K562 (cell line): Measurements from ENCODE around the gene CYP2R1. TPM values are rescaled to one million over a fixed set of nuclear protein-coding genes. Genes with fewer than 3 reads are reported as not detected.

Experiments
- ATAC-seq: fragments of 200-7000 bp; cut with Tn5 transposase; 3 replicates; pipeline ENCODE4 v1.9.1; 2020; ENCODE audit warnings: moderate library complexity
- BruUV-seq: library from RNA; stranded (reverse); fragments of 400-500 nt; replicated peaks from 2 replicates; lab custom pipeline; 2021; lab: Mats Ljungman, UMichigan
- CTCF ChIA-PET: fragments of 300-600 bp; formaldehyde crosslinking; extraction: SDS; loops from one replicate; lab custom pipeline; 2021; ENCODE audit warnings: low intra/inter-chr PET ratio; lab: Yijun Ruan, JAX
- POLR2A ChIA-PET: fragments of 300-600, 350-650 bp; sonication (Branson Sonifier 250); formaldehyde crosslinking; extraction: SDS; loops from one replicate; lab custom pipeline; 2021; ENCODE audit warnings: antibody characterized with exemption, inconsistent platforms; lab: Yijun Ruan, JAX
- DNase-seq, 4 experiments: peaks; one replicate each; pipeline versions ENCODE4 v3.0.0 to v3.0.0-alpha.2; 2011 to 2018; ENCODE audit warnings: low spot score in 3 of 4, mixed read lengths in 3 of 4; ENCODE audit errors: extremely low read depth in 1 of 4
- FAIRE-seq: peaks from 2 replicates; lab custom pipeline; 2011; peaks lifted over from hg19 to GRCh38; lab: Jason Lieb, UNC
- H2AFZ ChIP-seq: 2 replicates; pipeline ENCODE4 v1.6.0; 2011; ENCODE audit warnings: low read depth, low read length, control low read depth, inconsistent platforms
- H3K27ac ChIP-seq: fragments of 200-600 bp; 3 replicates; pipeline ENCODE4 v1.8.0; 2011; ENCODE audit warnings: low read depth, mild to moderate bottlenecking, control low read depth, inconsistent platforms, low read length, moderate library complexity, mixed read lengths; ENCODE audit errors: extremely low read depth
- H3K27me3 ChIP-seq, 2 experiments: fragments of 300-600 bp in 1 of 2; 2 replicates in 1 of 2; 3 replicates in 1 of 2; pipeline versions ENCODE4 v1.6.0 to v1.8.0; 2011; ENCODE audit warnings: inconsistent platforms in 2 of 2, low read length in 2 of 2, mild to moderate bottlenecking in 1 of 2, mixed read lengths in 1 of 2, moderate library complexity in 1 of 2; ENCODE audit not compliant: control insufficient read depth in 2 of 2, insufficient read depth in 2 of 2
- H3K36me3 ChIP-seq: fragments of 300-600 bp; 3 replicates; pipeline ENCODE4 v1.8.0; 2011; ENCODE audit warnings: mild to moderate bottlenecking, low read length, inconsistent platforms; ENCODE audit not compliant: control insufficient read depth, insufficient read depth
- H3K4me1 ChIP-seq, 2 experiments: fragments of 200-600 bp in 1 of 2; replicated peaks in 1 of 2; 2 replicates in 1 of 2; 3 replicates in 1 of 2; pipeline versions ENCODE4 v1.5.1 to v1.8.0; 2011; ENCODE audit warnings: inconsistent platforms in 2 of 2, low read length in 2 of 2, mild to moderate bottlenecking in 1 of 2, mixed read lengths in 1 of 2, moderate library complexity in 1 of 2; ENCODE audit not compliant: control insufficient read depth in 2 of 2, insufficient read depth in 2 of 2
- H3K4me2 ChIP-seq: 2 replicates; pipeline ENCODE4 v1.6.1; 2011; ENCODE audit warnings: low read length, control low read depth, inconsistent platforms, mixed read lengths; ENCODE audit not compliant: insufficient read depth
- H3K4me3 ChIP-seq: fragments of 200-600 bp; sonication (generic), shearing (Covaris generic); 2 replicates; pipeline ENCODE4 v1.5.1; 2016; ENCODE audit warnings: control low read depth, inconsistent platforms
- H3K79me2 ChIP-seq: fragments of 200-600 bp; 3 replicates; pipeline ENCODE4 v1.8.0; 2011; ENCODE audit warnings: low read length, inconsistent platforms; ENCODE audit not compliant: control insufficient read depth, insufficient read depth
- H3K9ac ChIP-seq, 2 experiments: 2 replicates each; pipeline versions ENCODE4 v1.6.0 to v1.6.1; 2011; ENCODE audit warnings: low read depth in 2 of 2, low read length in 2 of 2, control low read depth in 1 of 2, inconsistent platforms in 1 of 2, mild to moderate bottlenecking in 1 of 2, mixed read lengths in 1 of 2; ENCODE audit not compliant: insufficient read depth in 1 of 2
- H3K9me1 ChIP-seq: one replicate; pipeline ENCODE4 v1.6.0; 2011; ENCODE audit warnings: inconsistent platforms, mild to moderate bottlenecking, low read length, moderate library complexity; ENCODE audit not compliant: control insufficient read depth, insufficient read depth
- H3K9me3 ChIP-seq: replicated peaks from 2 replicates; pipeline ENCODE4 v1.5.1; 2011; ENCODE audit warnings: low read depth, low read length, inconsistent platforms; ENCODE audit not compliant: control insufficient read depth, insufficient read depth
- H4K20me1 ChIP-seq: replicated peaks from 2 replicates; pipeline ENCODE4 v1.6.1; 2011; ENCODE audit warnings: low read length, inconsistent platforms, mixed read lengths; ENCODE audit not compliant: control insufficient read depth, insufficient read depth
- ARNT ChIP-seq, 2 experiments: fragments of 450-650 bp; IDR thresholded peaks; 2 replicates each; pipeline ENCODE4 v1.6.1; 2016; ENCODE audit warnings: mild to moderate bottlenecking in 1 of 2
- BRD4 ChIP-seq: fragments of 200-600 bp; sonication (generic); IDR thresholded peaks from 2 replicates; pipeline ENCODE4 v1.6.1; 2017; ENCODE audit warnings: inconsistent platforms
- CTCFL ChIP-seq: IDR thresholded peaks from 2 replicates; pipeline ENCODE4 v1.6.1; 2011; ENCODE audit warnings: borderline replicate concordance, low read depth, mild to moderate bottlenecking, moderate library complexity, low read length; ENCODE audit not compliant: insufficient read depth, poor library complexity, severe bottlenecking
- PHF21A ChIP-seq: fragments of 450-650 bp; IDR thresholded peaks from 2 replicates; pipeline ENCODE4 v1.6.1; 2017; ENCODE audit warnings: low read depth, borderline replicate concordance
- PRMT5 ChIP-seq: sonication (generic); formaldehyde crosslinking; IDR thresholded peaks from 2 replicates; pipeline ENCODE4 v1.5.0; 2020; ENCODE audit warnings: missing genetic modification reagents
- RAD51 ChIP-seq: fragments of 450-650 bp; IDR thresholded peaks from 2 replicates; pipeline ENCODE4 v1.7.1; 2016; ENCODE audit warnings: low read depth, mild to moderate bottlenecking, borderline replicate concordance
- REST ChIP-seq, 2 experiments: fragments of 450-650 bp; formaldehyde crosslinking in 1 of 2; IDR thresholded peaks; 2 replicates each; pipeline versions ENCODE4 v1.4.0 to v1.6.1; 2014 to 2020; ENCODE audit warnings: mild to moderate bottlenecking in 2 of 2, borderline replicate concordance in 1 of 2, low read depth in 1 of 2
- SAFB2 ChIP-seq: fragments of 200-400 bp; formaldehyde crosslinking; IDR thresholded peaks from 2 replicates; pipeline ENCODE4 v1.6.1; 2018; ENCODE audit warnings: borderline replicate concordance, low read length, low read depth, moderate library complexity; ENCODE audit not compliant: severe bottlenecking
- SOX6 ChIP-seq: fragments of 450-650 bp; IDR thresholded peaks from 2 replicates; pipeline ENCODE4 v1.6.1; 2014; ENCODE audit warnings: mild to moderate bottlenecking
- U2AF1 ChIP-seq: fragments of 200-400 bp; formaldehyde crosslinking; optimal IDR thresholded peaks from 2 replicates; pipeline ENCODE3; 2017; ENCODE audit warnings: mild to moderate bottlenecking, low read depth, low read length, moderate library complexity
- ZNF263 ChIP-seq: sonication (generic); formaldehyde crosslinking; IDR thresholded peaks from 2 replicates; pipeline ENCODE4 v1.8.0; 2022; ENCODE audit warnings: mild to moderate bottlenecking, missing genetic modification reagents, borderline replicate concordance
- ZNF311 ChIP-seq: fragments of 250-450 bp; sonication (Bioruptor Pico); IDR thresholded peaks from 2 replicates; pipeline ENCODE4 v1.4.0; 2020; ENCODE audit warnings: mild to moderate bottlenecking, moderate library complexity
- ZNF583 ChIP-seq: fragments of 250-450 bp; sonication (Bioruptor Pico); IDR thresholded peaks from 2 replicates; pipeline ENCODE4 v1.4.0; 2020
- ZNF75A ChIP-seq: fragments of 450-650 bp; formaldehyde crosslinking; IDR thresholded peaks from 2 replicates; pipeline ENCODE4 v1.4.0; 2020; ENCODE audit warnings: mild to moderate bottlenecking
- WGBS: fragments of 100-300 bp; shearing (Covaris generic); methylation state at CpG from one replicate; pipeline ENCODE4 v1.1.6; 2016; ENCODE audit warnings: low coverage, mixed read lengths; ENCODE audit not compliant: insufficient coverage; ENCODE audit errors: missing lambda C conversion rate; 5-methylcytosine and 5-hydroxymethylcytosine counted together
- in situ Hi-C: fragments of 300-500 bp; cut with MboI; formaldehyde crosslinking; loops from 4 replicates; pipeline ENCODE4 v1.15.0; 2018; ENCODE audit warnings: inconsistent platforms, mixed read lengths
- intact Hi-C: fragments of 100-400 bp; cut with micrococcal nuclease; formaldehyde crosslinking; loops from 2 replicates; pipeline ENCODE4 v1.14.2; 2022
- polyA plus RNA-seq, 8 experiments: library from polyadenylated mRNA; depleted of rRNA in 4 of 8; stranded (reverse) in 5 of 8; unstranded in 3 of 8; fragments of >200 nt; fragmentation: Nextera tagmentation in 2 of 8; fragmentation: Illumina TruSeq in 1 of 8; extraction: Ambion mirVana in 2 of 8; extraction: Trizol in 1 of 8; gene quantifications; 2 replicates each; pipeline versions ENCODE4 v1.2.1 to v1.2.3, GENCODE V29; 2011 to 2014; ENCODE audit warnings: inconsistent platforms in 1 of 8, missing spikeins in 1 of 8
- total RNA-seq, 7 experiments: library from RNA; depleted of rRNA in 6 of 7; stranded (reverse); fragments of >200 nt in 6 of 7; fragmentation: Illumina TruSeq in 2 of 7; extraction: Trizol in 2 of 7; gene quantifications; 2 replicates each; pipeline versions ENCODE4 v1.2.1 to v1.2.3, GENCODE V29; 2011 to 2021; ENCODE audit warnings: low replicate concordance in 1 of 7

Gene CYP2R1
- total and polyA plus RNA-seq, 9 of the 15 experiments (the other 6 are each of a cell fraction or from before 2014, with no cell fraction given), result 19.4 to 40.5 (median 29.4) TPM

GRCh38 chr11:14898906-14899305 lies 6.9 kb upstream of the CYP2R1 start:
- H3K9me1 ChIP-seq, result no peaks in the 10 kb centered on the region
- BruUV-seq, result no TSS peak
- no peaks in the 10 kb centered on the region for H3K9me3 ChIP-seq
- H3K27me3 ChIP-seq, result no peaks in the 10 kb centered on the region
- H2AFZ ChIP-seq, result peak overlapping the region; percentile 47
- ChIA-PET POLR2A (no interaction called here), CTCF (interaction anchor here (0.7 kb wide), 1 partner anchor 302 kb away, joined by 3 read pairs; no protein-coding TSS in a partner anchor)
- no peaks in the 10 kb centered on the region for H4K20me1 ChIP-seq
- H3K4me3 ChIP-seq, result no peak overlapping the region
- no peak for DNase-seq
- ATAC-seq, result no peak
- intact Hi-C loops, result no loop called here
- no peak overlapping the region for H3K4me2 ChIP-seq
- H3K4me1 ChIP-seq, result peaks cover 0 to 20% of the 10 kb centered on the region in 2 experiments; a peak in 3 of 5 replicates
- H3K79me2 ChIP-seq, result no peaks in the 10 kb centered on the region
- H3K27ac ChIP-seq, result no peak overlapping the region
- H3K9ac ChIP-seq, result no peak overlapping the region
- 36% methylated on average over 2 of the region's 2 CpGs for WGBS
- FAIRE-seq, result no peak
- H3K36me3 ChIP-seq, result no peaks in the 10 kb centered on the region
- in situ Hi-C loops, result loop anchor here (10.0 kb wide), 2 partner anchors 254 to 374 kb away; partner anchors contain the start of genes PDE3B and PSMA1
- TF ChIP-seq RAD51, result no peak
- TF ChIP-seq ZNF75A (CRISPR knock-in tag), result no peak
- no peak for TF ChIP-seq ZNF583 (CRISPR knock-in tag)
- TF ChIP-seq SOX6, result no peak
- no peak for TF ChIP-seq ARNT (IDR thresholded peaks at IDR 0.05)
- no peak for TF ChIP-seq SAFB2
- TF ChIP-seq ZNF263 (CRISPR knock-in tag), result no peak
- TF ChIP-seq CTCFL, result no peak
- TF ChIP-seq BRD4, result no peak
- TF ChIP-seq U2AF1, result no peak
- no peak for TF ChIP-seq PHF21A
- no peak for TF ChIP-seq ZNF311
- peak; percentile 41; the same call in 1 of the 2 replicates for TF ChIP-seq REST (IDR thresholded peaks at IDR 0.05; ENCODE audit: borderline replicate concordance)
- no peak for TF ChIP-seq REST (CRISPR knock-in tag; IDR thresholded peaks at IDR 0.05; ENCODE audit: low read depth)
- TF ChIP-seq PRMT5 (CRISPR knock-in tag), result no peak
